Stimulated activated CD4-positive, alpha-beta T cell treated with anti-CD3 and anti-CD28 coated beads, TNF-alpha, amount 100 ng/mL, for 1 hour (primary cell): Measurements from ENCODE around the gene PTGS2.
"Not testable (repeated sequence)": the region's sequence is repeated elsewhere in the genome, so short reads cannot be mapped to it uniquely, and the experiment has no call there.

Experiments
- DNase-seq, 3 donors: peaks; one replicate each; pipeline ENCODE4 v3.0.0-alpha.2; 2020; ENCODE audit warnings: low read depth in 3 of 3, low spot score in 1 of 3

The PTGS2 gene

DNA sequence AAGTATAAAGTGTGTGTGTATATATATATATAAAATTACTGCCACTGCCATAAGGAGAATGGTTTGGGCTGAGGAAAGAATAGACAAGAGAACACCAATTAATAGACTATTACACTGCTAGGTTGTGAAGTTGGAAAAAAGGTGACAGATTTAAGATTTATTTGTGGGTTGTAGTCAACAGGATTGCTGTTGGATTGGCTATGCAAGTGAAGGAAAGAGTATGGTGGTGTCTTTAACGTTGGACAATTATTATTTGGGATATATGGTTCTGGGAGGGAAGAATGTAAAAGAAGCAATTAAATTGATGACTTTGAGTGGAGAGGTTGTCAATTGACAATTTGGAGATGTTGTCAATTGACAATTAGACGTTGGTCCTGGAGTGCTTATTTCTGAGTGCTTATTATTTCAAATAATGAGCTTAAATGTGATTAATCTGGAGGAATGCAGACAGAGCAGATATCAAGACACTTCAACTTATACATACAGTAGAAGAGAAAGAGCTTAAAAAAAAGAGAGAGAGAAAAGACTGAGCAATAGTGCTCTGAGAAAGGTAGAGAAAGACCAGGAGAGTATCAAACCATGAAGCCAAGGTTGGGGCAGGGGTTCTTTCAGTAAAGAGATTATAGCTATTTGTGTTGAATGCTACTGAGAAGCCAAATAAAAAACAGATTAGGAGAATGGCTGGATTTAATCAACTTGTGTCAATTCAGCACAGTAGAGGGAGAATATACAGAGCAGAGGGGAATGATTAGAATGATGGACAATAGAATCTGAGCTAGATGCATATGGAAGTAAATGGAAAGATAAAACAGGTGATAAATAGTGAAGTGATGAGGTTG lies 9.7 kb downstream of the PTGS2 start:
- no peak for DNase-seq

DNA sequence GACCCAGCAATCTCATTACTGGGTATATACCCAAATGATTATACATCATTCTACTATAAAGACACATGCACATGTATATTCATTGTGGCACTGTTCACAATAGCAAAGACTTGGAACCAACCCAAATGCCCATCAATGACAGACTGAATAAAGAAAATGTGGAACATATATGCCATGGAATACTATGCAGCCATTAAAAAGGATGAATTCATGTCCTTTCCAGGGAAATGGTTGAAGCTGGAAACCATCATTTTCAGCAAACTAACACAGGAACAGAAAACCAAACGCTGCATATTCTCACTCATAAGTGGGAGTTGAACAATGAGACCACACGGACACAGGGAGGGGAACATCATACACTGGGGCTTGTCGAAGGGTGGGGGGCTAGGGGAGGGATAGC lies 10.4 kb downstream of the PTGS2 start:
- not testable (repeated sequence) for DNase-seq

DNA sequence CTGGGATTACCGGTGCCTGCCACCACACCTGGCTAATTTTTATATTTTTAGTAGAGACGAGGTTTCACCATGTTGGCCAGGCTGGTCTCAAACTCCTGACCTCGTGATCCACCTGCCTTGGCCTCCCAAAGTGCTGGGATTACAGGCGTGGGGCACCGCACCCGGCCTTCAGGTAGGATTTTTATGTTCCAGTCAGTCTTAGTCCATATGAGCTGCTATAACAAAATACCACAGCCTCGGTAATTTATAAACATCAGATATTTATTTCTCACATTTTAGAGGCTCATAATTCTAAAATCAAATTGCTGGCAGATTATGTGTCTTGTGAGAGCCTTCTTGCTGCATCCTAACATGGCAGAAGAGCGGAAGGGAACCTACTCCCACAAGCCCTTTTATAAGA lies 16.0 kb downstream of the PTGS2 start:
- not testable (repeated sequence) for DNase-seq

DNA sequence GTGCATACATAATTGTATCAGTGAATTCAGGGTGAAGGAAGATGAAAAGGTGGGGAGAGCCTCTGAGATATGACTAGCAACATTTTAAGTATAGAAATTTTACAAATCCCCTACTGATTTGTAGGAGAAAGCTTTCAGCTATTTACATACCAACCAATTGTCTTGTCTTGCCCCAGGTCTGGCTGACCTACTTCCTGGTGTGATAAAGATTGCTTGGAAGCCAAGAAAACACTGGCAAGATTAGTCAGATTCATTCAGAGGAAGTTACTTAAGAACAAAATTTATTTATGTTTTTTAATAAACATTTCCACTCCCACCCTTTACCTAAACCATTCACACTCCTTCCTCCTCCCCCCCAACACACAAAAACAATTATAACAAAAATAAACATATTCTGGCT lies 17.5 kb downstream of the PTGS2 start:
- no peak for DNase-seq

DNA sequence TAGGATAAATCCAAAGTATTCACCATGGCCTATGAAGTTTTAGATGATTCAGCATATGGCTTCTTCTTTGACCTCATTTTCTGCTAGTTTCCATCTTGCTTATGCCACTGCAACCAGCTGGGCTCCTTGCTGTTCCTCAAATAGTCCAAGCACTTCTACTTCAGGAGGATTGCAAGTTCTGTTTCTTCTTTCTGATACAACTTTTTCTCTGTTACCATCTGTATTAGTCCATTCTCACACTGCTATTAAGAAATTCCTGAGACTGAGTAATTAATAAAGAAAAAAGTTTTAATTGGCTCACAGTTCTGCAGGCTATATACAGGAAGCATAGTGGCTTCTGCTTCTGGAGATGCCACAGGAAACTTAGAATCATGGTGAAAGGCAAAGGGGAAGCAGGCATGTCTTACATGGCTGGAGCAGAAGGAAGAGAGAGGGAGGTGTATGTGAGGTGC lies 20.3 kb downstream of the PTGS2 start:
- DNase-seq, result no peak

DNA sequence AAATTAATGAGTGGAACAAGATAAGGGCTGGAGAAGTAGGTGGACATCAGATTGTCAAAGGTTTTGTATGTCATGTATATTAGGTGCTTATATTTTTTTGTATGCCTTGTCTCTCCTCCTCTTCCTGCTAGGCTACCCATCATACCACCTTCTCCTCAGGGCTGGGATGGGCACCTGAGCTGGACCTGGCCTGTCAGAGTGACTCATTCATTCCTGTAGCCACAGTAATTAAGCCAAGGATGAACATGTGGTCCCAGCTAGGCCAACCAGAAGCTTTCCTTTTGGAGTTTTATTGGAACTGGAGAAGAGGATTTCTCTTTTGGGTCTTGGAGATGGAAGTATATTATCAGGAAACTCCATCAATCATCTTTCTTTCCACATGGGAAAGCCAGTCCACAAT lies 21.2 kb downstream of the PTGS2 start:
- DNase-seq, result no peak

DNA sequence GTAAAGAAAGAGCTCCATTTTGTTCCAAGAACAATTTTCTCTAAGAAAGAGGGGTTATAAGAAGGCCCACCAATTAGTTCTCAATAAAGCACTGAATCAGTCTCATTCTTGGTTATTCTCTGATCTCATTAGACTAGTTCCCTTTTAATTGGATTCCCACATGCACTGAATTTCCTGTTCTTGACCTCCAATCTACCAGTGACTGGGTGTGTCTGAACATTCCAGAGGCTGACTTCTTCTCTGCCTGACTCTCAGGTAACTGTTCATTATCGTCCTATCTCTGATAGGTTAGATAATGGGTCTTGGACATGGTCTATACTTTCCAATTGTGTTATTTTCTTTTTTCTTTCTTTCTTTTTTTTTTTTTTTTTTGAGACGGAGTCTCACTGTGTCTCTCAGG lies 22.7 kb downstream of the PTGS2 start:
- no peak for DNase-seq

DNA sequence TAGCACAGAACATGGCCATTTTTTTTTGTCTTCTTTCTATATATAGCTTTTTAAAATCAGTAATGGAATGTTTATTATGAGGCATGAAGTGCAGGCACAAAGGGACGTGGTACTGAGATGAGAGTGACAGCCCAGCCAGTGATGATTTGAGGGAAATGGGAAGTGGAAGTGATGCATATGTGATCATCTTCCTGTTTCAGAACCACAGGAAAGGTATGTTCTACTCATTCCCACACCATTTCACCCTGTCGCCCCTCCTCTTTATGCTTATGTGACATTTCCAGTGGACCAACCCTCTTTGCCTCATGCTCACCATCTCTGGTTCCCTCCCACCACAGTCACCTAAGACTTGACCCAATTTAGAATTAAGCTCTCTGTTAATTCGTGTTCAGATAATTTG lies 24.3 kb downstream of the PTGS2 start:
- no peak for DNase-seq

DNA sequence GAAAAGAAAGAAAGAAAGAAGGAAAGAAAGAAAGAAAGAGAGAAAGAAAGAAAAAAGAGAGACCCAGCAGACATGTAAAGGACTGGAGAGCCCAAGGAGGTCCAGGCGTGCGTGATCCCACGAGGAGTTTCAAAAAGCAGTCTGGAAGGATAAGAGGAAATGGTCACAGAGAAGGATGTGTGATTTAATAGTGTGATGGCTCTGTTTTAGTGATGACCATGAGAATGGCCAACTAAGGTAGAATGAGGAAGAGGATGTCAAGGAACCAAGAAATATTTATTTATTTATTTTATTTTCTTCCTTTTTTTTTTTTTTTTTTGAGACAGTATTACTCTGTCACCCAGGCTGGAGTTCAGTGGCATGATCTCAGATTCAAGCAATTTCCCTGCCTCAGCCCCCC lies 25.5 kb downstream of the PTGS2 start:
- no peak for DNase-seq

DNA sequence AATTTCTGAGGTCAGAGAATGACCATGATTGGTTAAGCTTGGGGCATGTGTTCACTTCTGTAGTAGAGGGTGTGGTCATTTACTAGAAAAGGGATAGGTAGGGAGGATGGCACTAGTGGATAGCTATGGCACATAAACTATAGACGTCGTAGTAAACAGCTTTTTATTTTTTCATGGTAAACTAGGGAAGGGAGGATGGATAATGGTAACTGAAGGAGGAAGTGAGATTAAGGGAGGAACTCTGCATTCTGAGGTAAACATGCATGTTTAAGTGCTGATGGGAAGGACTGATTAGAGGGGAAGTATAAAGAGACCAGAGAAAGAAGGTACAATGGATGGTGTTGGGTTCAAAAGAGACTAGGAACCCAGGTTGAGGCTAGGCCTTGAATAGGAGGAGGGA lies 26.9 kb downstream of the PTGS2 start:
- DNase-seq, result no peak

DNA sequence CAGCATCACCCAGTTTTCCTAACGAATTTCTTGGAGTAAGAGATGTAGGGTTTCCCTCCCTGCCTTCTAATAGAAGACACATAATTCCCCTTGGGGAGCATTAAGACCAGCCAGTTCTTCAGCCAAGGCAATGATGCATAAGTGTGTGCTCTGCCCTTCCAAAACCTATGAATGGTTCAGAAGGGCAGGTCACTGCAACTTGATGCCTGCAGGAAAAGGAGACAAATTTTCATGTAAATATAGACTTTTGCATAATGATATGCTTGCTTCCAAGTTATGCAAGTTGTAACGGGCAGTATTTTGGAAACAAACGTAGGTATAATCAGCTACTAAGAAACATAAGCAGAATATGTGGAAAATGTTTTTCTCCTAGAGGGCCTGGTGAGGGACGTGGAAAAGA lies 31.6 kb downstream of the PTGS2 start:
- no peak for DNase-seq

DNA sequence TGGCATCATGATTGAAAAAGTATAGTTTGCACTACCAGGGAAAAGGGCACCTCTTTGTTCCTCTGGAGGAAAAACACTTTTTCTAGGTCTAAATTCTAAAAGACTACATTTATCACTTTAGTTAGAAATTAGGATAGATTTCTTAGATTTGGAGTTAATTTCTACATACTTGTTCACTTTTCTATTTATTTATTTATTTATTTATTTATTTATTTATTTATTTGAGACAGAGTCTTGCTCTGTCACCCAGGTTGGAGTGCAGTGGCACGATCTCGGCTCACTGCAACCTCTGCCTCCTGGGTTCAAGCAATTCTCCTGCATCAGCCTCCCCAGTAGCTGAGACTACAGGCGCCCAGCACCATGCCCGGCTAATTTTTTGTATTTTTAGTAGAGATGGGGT lies 32.2 kb downstream of the PTGS2 start:
- not testable (repeated sequence) for DNase-seq

DNA sequence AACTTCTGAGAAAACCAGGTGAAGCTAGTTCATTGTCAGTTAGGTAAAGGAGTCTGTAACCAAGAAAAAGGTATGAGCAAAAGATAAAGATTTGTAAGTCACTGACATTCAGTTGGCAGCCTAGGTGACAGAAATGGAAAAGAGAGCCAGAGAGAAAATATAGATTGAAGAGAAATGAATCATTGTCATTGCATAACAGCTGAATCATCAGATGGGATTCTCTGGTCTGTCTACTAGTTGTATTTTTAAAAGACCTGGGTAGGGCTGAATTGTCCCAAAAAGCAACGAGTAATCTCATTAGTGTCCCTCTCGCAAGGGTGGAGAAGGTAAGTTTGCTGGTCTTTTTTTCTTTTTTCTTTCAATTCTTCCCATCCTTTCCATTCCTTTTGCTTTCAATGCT lies 36.6 kb downstream of the PTGS2 start:
- no peak for DNase-seq

DNA sequence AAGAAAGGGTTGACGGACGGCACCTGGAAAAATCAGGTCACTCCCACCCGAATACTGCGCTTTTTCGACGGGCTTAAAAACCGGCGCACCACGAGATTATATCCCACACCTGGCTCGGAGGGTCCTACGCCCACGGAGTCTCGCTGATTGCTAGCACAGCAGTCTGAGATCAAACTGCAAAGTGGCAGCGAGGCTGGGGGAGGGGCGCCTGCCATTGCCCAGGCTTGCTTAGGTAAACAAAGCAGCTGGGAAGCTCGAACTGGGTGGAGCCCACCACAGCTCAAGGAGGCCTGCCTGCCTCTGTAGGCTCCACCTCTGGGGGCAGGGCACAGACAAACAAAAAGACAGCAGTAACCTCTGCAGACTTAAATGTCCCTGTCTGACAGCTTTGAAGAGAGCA lies 42.7 kb downstream of the PTGS2 start:
- not testable (repeated sequence) for DNase-seq

DNA sequence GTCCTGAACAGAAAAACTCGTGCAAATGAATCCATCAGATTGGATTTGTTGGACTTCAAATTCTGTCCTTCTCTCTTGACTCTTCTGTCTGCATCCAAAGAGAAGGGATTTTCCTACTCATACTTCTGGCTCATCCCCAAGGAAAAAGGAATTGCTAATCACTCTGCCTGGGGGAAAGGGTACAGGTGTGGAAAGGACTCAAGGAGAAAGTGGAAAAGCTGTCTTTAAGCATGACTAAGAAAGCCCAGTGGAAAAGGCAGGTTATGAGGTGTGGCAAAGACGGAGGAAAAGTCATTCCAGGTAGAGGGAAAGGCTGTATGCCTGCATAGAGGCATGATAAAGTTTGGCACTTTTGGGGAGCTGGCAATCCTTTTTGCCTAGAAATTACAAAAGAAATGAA lies 43.4 kb downstream of the PTGS2 start:
- no peak for DNase-seq

DNA sequence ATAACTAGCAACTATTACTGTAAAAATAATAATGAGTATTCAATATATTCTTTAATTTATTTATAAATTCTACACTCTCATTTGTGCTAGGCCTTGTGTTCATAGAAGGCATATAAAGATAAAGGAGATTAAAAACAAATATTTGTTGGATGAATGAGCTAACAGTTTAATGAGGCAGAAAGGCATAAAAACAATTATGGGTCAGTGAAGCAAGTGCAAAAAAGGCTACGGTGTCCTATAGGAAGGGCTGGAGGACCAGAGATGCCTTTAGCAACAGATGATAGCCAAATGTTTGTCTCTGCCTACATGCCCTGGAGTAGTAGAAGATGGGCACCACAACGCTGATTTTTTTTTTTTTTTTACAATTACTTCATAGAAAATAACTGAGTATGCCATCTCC lies 45.7 kb downstream of the PTGS2 start:
- DNase-seq, result no peak

DNA sequence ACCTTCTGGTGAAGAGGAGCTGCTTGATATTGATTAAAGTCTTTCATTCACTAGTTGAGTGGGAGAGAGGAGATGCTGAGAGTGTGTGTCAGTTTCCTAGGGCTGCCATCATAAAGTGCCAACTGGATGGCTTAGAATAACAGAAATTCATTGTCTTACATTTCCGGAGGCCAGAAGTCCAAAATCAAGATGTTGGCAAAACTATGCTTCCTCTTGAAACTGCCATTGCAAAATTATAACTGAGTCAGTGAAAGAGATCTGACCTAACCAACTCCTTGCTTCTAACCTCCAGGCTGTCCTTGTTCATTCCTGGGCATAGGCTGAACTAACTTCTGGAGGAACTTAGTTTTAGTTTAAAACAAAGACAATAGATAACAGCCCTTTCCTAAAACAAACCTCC lies 47.1 kb downstream of the PTGS2 start:
- no peak for DNase-seq

DNA sequence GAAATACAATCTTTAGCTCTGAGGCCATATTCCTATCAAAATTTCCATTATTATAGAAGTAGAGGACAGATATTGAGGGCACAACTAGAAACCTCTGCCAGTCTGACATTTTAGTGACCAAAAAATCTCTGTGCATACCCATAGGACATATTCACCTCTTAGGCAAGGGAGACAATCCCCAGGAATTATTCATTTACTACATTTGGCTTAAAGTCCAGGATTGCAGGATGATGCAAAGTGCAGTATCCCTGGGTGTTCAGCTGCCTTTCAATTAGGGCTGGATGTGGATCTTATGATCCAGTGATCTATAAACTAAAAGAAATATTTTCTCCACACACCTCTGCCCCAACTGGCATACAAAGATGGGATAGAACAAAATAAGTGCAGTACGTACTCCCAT lies 50.9 kb downstream of the PTGS2 start:
- no peak for DNase-seq

DNA sequence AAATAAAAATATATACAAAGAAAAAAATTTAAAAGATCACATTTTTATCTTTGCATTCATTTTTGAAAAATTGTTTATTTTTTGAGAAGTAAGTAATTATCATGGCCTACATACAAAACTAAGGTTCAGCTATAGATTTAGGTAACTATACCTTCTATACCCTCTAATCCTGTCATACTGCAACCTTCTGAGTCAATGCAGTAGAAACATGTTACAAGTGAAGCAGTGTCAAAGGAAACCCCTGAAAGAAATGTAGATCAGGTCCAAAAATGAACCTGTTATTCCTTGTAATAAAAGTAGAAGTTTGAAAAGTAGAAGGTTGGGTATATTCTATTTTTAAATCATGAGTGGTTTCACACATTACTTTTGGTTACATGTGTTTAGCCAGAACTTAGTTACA lies 51.3 kb downstream of the PTGS2 start:
- DNase-seq, result no peak

DNA sequence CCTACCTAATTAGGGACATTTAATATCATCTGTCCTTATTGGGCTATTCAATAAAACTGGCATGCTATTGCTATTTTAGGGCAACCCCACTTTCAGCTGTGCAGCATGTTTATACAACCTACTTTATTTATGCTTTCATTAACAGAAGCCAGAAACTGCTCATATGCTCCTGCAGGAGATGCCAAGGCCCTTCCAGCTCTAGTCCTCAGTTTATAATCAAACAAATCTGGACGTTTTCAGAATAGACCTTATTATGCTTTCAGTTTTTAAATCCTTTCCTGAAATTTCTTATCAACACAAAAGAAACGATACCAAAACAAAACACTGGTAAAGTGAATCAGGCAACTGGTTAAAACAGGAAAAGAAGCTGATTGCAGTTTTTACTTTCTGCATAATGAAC lies 53.2 kb downstream of the PTGS2 start:
- no peak for DNase-seq

DNA sequence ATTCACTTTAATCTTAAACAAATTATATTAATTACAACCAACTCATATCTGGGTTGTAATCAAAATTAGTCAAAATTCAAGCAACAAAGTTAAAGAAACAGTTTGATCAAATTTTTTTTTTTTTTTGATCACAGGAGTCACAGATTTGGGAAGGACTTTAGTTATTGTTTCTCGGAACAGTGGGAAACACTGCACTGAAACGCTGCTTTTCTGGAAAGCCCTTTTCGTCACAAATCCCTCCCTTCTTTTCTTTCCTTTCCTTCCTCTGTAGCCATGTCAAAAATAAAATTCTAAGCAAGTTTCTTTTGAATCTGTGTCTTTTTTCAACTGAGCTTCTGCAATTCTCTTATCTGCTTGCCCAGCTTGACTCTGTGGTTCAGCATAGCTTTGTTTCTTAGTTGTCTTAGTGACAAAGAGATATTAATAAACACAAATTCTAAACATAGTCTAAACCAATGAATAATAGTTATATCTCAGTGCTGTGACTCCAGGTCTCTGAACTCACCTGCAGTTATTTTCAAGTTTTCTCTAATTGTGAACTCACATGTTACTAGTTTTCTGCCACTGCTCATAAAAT lies 53.8 kb downstream of the PTGS2 start:
- DNase-seq, result no peak

DNA sequence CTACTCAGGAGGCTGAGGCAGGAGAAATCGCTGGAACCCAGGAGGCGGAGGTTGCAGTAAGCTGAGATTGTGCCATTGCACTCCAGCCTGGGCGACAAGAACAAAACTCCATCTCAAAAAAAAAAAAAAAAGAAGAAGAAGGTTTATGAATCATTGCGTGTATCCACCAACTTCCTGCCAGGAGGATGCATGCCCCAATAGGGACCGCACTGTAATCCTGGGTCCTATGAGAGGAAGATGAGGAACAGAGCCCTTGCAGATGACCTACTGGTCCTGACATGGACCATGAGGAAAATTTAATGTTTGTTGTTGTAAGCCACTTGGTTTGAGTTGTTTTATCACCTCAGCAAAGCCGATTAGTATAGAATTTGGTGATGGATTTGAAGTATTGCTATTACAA lies 56.7 kb downstream of the PTGS2 start:
- DNase-seq, result no peak
